GM13977 (cell line): ENCODE data around the gene BRAT1.
"Not testable (repeated sequence)": the region's sequence is repeated elsewhere in the genome, so short reads cannot be mapped to it uniquely, and the experiment has no call there.

Experiments used
- DNase-seq: peaks from one replicate; pipeline ENCODE4 v3.0.0; 2012; ENCODE audit warnings: low spot score
- in situ Hi-C: fragments of 300-500 bp; cut with MboI; formaldehyde crosslinking; loops from one replicate; pipeline ENCODE4 v1.12.0; 2022; ENCODE audit warnings: low sequenced_read_pairs, low pct_unique_long_range_greater_than_20kb, mixed read lengths, inconsistent platforms; ENCODE audit not compliant: unreplicated experiment
- TF ChIP-seq, protein P1 (sequence below): IDR thresholded peaks from 2 replicates; pipeline ENCODE4 v1.5.1; 2012; ENCODE audit warnings: mild to moderate bottlenecking, control low read depth; ENCODE audit not compliant: insufficient read depth; ENCODE audit errors: extremely low read depth, missing control alignments

Gene BRAT1

DNA sequence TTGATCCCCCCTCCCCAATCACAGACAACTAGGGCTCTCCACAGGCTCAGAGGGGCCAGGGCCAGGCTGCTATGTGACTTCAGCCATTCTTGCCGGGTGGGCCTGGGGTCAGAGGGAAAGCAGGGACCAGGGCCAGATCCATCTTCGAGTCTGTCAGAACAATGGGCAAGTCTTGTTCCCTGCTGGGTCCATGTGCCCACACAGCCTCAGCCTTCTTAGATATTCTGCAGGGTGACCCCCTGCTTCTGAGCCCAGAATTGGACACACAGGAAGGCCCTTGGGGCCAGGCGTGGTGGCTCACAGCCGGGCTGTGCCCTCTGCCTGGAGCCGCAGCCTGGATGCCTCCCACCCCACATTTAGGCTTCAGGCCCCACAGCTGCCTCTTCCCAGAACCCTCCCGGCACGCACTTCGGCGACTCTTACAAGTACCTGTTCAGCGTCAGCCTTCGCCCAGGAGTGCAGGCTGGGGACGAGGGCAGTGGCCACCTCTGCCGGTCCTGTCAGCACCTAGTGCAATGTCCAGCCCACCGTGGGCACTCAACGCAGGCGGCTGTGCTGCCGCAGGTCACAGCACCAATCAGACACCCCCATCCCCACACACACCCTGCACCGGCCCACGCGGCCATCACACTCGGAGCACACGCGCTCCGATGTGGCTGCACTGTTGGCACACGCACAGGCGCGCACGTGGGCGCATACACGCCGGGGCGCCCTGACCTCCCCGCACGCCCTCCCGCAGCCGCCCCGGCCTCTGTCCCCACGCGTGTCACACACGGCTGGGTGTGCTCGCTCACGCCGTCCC is 24.1 kb downstream of the BRAT1 start:
- in situ Hi-C loops, DNase-seq: not testable (repeated sequence)

DNA sequence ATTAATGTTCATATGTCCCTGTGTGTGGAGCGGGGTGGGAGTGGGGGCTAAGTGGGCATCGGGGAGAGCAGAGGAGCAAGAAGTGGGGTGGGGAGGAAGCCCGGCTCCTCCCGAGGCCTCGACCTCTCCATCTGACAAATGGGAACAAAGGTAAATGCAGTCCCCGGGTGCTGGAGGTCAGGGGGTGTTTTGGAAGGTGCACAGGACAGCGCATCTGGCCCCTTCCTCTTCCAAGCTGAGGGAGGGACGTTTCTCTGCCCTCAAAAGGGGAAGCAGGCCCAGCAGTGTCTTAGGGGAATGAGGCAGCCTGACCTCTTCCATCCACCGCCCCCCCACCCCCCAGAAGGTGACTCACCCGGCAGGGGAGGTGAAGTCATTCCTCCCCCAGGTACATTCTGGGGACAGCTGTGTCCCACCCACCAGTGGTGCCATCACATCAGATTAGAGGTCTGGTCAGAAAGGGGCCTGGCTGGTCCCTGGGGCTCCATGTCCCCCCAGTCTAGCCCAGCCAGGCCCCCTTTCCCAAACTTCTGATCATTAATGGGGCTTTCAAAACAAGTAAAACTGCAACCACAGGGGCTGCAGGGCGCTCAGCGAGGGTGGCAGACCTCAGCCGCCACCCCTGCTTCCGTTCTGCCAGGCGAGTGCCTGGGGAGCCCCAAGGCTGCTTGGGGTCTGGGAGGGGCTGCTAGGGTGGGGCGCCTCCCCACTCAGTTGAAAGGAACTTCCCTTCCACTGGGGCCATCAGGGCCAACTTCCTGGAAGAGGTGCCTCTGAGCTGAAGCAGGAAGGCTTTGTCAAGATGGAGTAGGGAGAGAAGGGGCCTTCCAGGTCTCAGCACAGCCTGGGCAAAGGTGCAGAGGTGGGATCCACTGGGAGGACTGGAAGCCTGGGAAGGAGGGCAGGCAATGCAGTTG is 25.0 kb downstream of the BRAT1 start:
- DNase-seq: peak; percentile 86
- in situ Hi-C loops: no loop called here
- TF ChIP-seq, protein P1, sequence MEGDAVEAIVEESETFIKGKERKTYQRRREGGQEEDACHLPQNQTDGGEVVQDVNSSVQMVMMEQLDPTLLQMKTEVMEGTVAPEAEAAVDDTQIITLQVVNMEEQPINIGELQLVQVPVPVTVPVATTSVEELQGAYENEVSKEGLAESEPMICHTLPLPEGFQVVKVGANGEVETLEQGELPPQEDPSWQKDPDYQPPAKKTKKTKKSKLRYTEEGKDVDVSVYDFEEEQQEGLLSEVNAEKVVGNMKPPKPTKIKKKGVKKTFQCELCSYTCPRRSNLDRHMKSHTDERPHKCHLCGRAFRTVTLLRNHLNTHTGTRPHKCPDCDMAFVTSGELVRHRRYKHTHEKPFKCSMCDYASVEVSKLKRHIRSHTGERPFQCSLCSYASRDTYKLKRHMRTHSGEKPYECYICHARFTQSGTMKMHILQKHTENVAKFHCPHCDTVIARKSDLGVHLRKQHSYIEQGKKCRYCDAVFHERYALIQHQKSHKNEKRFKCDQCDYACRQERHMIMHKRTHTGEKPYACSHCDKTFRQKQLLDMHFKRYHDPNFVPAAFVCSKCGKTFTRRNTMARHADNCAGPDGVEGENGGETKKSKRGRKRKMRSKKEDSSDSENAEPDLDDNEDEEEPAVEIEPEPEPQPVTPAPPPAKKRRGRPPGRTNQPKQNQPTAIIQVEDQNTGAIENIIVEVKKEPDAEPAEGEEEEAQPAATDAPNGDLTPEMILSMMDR: no peak

DNA sequence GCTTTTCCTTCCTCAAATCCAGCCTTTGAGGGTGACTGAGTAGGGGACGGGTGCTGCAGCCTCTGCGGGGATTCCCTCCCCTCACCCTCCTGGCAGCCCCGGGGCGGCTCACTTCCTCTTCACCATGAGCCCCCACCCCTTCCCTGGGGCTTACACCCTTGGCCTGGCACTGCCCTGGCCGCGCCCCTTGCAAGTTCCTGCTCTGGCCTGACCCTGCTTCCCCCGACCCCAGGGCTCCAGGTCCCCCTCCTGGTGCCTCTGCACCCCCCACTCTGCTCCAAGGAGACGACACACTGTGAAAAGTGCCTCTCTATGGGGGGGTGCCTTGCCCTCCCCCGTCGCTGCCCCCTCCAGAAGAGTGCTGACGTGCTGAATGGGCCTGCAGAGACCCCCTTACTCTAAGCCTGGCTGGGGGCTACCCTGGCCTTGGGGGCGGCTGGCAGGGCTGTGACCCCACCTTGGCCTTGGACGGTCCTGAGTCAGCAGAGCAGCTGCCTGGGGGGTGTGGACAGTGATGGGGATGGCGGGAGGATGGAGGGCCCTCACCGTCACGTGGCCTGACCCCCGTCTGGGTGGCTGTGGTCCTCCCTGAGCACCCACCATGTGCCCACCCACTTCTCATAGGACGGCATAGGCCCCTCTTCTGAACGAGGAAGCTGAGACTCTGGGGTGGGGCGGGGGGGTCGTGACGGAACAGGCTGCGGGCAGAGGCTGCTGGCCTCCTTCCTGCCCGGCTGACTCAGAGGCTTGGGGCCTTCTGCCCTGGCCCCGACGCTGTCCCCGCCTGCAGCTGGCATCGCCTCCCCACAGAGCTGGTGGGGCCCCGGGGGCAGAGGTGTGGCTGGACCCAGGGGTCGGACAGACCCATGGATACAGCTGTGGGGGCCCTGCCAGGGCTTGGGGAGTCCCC is 25.9 kb downstream of the BRAT1 start:
- TF ChIP-seq, protein P1: no peak
- in situ Hi-C loops: no loop called here
- DNase-seq: peak; percentile 81

DNA sequence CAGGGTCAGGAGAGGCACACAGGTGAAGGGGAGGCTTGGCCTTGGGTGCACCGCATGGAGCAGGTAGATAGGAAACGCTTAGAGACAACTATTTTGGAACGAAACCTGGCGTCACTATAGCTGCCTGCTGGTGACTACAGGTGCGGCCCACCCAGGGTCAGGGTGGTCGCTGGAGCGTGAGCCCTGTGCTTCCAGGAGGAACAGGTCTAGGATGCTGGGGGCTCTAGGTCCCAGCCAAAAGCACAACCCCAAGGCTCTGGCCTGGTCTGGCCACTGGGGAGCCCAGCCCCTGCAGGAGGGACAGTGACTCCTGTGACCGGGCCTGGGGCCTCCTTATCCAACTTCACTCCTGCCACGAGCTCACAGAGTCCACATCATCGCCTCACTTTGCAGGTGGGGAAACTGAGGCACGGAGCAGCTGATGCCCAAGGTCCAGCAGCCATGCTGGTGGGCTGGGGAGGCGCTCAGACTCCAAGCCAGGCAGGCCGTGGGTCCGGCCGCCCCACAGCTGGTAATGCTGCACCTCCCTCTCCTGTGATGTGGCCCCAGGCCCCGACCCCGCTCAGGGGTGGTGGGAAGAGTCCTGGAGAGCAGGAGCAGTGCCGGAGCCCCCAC is 26.7 kb downstream of the BRAT1 start:
- no peak for DNase-seq
- TF ChIP-seq, protein P1: no peak
- in situ Hi-C loops: no loop called here

DNA sequence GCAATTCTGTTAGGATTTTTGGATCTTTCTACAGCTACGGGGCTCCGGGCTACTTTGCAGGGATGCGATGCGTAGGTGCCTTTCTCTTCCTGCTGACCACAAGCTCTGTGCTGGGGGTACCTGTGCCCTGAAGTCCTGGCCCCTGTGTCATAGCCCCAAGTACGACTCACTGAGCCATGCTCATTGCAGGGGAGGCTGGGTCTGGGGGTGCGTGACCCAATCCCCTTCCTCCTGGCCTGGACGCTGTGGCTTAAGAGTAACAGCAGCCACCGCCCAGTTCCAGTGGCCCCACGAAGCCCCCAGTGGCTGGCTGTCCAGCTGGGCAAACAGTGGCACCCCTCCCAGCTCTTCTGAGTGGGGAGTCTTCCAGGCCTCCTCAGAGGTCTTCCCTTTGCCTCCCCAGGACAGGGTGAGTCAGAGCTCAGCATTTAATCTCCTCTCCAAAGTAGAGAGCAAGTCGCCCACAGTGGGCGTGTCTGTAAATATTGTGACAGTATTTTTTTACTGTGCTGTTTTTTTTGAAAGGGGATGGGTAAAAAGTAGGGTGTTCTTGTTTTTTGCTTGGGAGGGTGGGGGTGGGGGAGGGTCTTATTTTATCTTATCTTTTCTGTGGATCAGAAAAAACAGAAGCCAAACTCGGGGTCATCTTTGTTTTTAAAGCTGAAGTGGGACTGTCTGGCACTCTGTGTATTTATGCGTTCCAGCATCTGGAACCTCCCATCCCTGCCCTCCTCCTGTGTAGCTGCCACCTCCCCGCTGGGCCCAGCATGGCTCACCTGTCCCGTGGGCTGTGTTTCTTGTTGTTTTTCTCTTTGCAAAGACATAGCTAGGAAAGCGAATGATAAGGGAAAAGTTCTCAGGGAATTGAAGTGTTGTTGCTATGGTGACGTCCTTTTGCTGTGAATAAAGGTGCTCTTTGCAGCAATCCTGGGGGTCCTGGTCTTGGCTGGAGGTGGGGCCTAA is 27.5 kb downstream of the BRAT1 start:
- no peak for DNase-seq
- TF ChIP-seq, protein P1: no peak
- in situ Hi-C loops: no loop called here
